GM19455 (cell line): Measurements from ENCODE around the gene MTRF1.
"Not testable (repeated sequence)": the region's sequence is repeated elsewhere in the genome, so short reads cannot be mapped to it uniquely, and the experiment has no call there.

Source experiments
- ATAC-seq: cut with Tn5 transposase; IDR thresholded peaks from one replicate; pipeline ENCODE4 v1.9.1; 2021; ENCODE audit not compliant: unreplicated experiment

MTRF1 gene

DNA sequence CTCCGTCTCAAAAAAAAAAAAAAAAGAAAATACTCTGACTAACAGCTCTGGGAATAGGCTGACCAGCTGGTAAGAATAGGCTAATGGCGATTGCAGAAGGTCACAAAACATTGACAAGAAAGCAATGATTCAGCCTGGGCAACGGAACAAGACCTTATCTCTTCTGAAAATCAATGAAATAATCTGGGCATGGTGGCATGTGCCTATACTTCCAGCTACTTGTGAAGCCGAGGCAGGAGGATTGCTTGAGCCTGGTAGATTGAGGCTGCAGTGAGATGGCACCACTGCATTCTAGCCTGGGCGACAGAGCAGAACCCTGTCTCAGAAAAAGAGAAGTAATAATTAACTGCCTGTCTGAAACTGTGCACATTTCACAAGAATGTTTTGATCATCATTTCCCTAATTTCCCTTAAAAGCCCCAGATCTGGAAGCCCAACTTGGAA is 18.8 kb upstream of the MTRF1 start:
- ATAC-seq, result no peak

DNA sequence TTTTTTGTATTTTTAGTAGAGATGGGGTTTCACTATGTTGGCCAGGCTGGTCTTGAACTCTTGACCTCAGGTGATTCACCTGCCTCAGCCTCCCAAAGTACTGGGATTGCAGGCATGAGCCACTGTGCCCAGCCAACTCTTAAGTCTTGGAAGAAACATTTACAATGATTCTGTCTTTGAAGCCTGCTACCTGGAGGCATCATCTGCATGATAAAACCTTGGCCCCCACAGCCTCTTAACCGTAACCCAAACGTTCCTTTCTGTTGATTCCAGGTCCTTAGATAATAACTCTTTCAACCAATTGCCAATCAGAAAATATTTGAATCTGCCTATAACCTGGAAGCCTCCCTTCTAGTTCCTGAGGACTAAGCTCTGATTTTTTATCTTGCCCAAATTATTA is 15.8 kb upstream of the MTRF1 start:
- not testable (repeated sequence) for ATAC-seq

- ATAC-seq, result no peak
Observed at GRCh38 chr13:41276824-41277223, 13.4 kb upstream of the MTRF1 start.

DNA sequence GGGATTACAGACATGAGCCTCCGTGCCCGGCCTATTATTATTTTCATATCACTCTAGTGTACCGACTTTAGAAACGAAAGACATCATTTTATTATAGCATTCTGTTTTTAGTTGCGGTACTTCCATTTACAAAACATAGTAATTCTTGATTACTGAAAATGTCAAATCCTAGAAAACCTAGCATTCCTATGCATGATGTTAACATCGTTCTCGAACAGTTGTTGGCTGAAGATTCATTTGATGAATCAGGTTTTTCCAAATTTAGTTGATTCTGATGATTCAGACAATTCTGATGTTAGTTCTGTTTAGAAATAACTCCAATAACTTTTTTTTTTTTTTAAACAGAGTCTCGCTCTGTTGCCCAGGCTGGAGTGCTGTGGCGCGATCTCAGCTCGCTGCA is 11.5 kb upstream of the MTRF1 start:
- no peak for ATAC-seq

- no peak for ATAC-seq
Observed at GRCh38 chr13:41273831-41274441, 10.6 kb upstream of the MTRF1 start.

GRCh38 chr13:41271456-41272285 is 8.3 kb upstream of the MTRF1 start:
- ATAC-seq, result no peak

- ATAC-seq, result no peak
Observed at GRCh38 chr13:41268764-41269163, 5.4 kb upstream of the MTRF1 start.

DNA sequence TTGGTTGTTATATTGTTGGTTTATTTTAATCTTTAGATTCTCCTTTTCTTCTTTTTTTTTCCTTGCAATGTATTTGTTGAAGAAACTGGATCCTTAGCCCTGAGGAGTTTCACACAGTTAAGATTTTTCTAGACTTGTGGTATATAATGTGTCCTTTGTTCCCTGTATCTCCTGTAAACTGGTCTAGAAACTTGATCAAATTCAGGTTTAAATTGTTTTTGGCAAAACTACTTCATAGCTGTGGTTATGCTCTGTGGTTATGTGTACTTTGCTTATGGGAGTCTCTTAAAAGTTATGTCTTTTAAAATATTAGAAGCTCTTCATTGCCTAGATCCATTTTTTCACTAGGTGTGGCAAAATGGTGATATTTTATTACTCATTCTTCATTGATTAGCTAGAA is 3.7 kb upstream of the MTRF1 start:
- ATAC-seq, result no peak

GRCh38 chr13:41259875-41260501 is 3.4 kb downstream of the MTRF1 start:
- ATAC-seq, result no peak

- no peak for ATAC-seq
Observed at GRCh38 chr13:41257535-41257934, 5.8 kb downstream of the MTRF1 start.

- no peak for ATAC-seq
Observed at GRCh38 chr13:41254902-41255301, 8.5 kb downstream of the MTRF1 start.

DNA sequence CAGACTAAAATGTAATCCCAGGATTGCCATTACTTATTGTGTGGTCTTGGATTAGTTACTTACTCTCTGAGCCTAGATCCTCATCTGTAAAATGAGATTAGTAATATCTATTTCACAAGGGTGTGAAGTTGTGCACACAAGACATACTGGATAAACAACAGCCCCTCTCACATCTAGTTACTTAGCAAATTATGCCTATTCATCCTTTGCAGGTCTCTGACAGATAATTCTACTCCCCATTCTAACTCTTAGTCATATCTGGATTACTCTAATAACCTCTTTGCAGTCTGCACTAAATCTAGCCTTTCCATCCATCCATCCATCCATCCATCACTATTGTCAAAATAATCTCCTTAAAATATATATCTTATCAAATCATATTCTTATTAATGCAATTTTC is 12.4 kb downstream of the MTRF1 start:
- ATAC-seq, result no peak

DNA sequence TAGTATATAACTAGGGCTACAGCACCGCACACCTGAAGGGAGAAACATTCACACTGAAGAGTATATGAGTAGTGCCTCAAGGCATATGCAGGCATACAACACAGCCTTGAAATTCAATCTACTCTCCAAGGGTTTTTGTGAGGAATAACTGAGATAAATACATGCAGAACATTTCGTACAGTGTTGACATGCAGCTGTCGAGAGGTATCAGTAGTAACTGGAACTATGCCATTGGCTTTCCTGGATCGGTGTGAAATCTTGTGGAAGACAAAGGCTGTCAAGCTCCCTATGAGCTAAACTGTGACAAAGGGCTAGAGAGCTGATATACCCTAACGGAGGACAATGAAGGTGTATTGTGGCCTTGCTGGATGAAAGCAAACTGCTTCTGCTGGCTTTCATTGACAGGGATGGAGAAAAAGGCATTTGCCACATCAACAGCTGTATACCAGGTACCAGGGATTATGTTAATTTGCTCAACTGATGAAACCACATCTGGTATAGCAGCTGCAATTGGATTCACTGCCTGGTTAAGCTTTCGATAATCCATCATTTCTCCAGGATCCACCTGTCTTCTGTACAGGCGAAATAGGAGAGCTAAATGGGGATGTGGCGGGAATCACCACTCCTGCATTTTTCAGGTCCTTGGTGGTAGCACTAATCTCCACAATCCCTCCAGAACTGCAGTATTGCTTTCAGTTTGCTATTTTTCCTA is 16.3 kb downstream of the MTRF1 start:
- no peak for ATAC-seq

DNA sequence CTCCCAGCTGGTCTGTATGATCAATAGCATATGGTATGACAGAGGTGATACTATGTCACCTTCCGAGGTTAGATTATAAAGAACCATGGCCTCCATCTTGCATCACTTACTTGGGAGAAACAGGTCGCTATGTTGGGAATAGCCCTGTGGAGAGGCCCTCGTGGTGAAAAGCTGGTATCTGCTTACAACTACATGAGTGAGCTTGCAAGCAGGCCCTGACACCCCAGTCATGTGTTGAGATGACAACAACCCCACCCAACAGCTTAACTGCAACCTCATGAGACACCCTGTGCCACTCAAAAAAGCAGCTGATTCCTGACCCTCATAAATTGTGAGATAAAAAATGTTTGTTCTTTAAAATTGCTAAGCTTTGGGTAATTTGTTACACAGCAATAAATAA is 18.8 kb downstream of the MTRF1 start:
- no peak for ATAC-seq

- no peak for ATAC-seq
Observed at GRCh38 chr13:41241626-41242025, 21.8 kb downstream of the MTRF1 start.

GRCh38 chr13:41236369-41236768 is 27.0 kb downstream of the MTRF1 start:
- ATAC-seq, result no peak

DNA sequence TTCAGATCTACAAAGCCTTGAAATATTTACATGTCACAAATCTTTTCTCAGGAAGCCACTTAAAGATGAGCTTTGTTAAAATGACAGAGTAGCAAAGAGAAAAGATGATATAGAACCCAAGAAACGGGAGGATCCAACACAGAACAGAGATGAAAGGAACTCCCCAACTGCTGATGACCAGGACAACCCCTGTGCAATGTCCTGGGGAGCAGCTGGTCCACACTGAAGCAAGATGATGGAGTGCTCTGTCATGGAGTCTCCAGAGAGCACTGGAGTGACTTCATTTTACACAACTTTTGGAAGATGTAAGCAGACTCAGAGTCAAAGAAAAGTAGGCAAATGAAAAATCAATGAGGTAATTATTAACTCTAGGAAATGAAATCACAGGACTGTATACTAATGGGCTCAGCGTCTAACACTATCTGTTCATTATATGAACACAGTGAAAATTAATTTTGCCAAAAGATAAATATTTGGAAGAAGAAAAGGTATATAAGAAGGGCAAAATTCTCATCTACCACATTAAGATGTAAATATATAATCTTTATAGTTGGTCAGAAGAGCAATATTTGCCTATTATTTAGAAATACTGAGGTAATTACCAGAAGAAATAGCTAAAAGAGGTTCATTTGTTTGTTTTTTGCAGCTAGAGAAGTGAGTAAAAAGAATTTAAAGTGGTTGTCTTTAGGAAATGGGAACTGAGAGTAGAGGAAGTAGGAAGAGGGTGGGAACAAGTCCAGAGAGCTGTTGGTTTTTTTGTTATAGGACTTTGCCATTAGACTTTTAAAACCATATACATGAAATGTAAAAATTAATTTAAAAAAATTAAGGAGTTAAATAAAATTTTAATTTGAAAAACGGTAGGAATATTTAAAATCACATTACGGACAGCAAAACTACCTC is 30.5 kb downstream of the MTRF1 start:
- no peak for ATAC-seq

GRCh38 chr13:41231786-41232185 is 31.6 kb downstream of the MTRF1 start:
- ATAC-seq, result no peak

DNA sequence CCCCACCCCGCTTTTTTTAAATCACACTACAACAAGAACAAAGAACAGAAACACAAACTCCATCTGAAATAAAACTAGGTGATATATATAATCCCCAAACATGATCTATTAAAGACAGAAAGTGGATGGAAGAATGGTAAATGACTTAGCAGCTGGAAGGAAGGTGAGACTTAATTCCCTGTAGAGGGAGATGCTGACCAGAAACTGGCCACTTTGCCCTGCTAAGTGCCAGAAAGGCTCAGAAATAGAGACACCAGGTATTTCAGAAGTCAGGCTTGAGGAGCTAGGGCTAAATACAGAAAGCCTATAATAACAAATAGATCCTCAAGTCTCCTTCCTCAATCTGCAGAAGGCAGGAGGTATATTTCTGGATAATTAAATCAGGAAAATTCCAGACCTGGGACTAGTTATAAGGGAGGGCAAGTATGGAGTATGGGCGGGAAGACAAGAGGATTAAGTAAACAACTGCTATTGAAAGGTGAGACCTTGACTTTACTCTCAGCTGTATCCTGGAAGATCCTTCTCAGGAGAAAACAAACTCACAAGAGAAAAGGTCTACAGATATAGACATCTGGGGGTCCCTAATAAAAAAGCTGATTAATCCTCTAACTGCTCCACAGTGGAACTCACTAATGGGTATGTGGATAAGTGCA is 32.2 kb downstream of the MTRF1 start:
- no peak for ATAC-seq

- no peak for ATAC-seq
Observed at GRCh38 chr13:41229356-41229755, 34.0 kb downstream of the MTRF1 start.
